CD4-positive, alpha-beta T cell treated with Interleukin-21 for 1 hour (primary cell): ENCODE data around the gene BEST3.
"Not testable (repeated sequence)": the region's sequence is repeated elsewhere in the genome, so short reads cannot be mapped to it uniquely, and the experiment has no call there.

Experiments used
- DNase-seq: peaks from one replicate; pipeline ENCODE4 v3.0.0-alpha.2; 2020

The BEST3 gene

GRCh38 chr12:69687390-69687789, 11.7 kb downstream of the BEST3 start:
- no peak for DNase-seq

GRCh38 chr12:69686731-69687130, 12.4 kb downstream of the BEST3 start:
- DNase-seq = no peak

GRCh38 chr12:69685810-69686209, 13.3 kb downstream of the BEST3 start:
- no peak for DNase-seq

- no peak for DNase-seq
Observed at GRCh38 chr12:69684466-69684865, 14.6 kb downstream of the BEST3 start.

GRCh38 chr12:69682110-69682755, 16.9 kb downstream of the BEST3 start:
- no peak for DNase-seq

GRCh38 chr12:69679119-69679518, 20.0 kb downstream of the BEST3 start:
- DNase-seq = no peak

- no peak for DNase-seq
Observed at GRCh38 chr12:69676257-69677012, 22.7 kb downstream of the BEST3 start.

- no peak for DNase-seq
Observed at GRCh38 chr12:69672195-69672594, 26.9 kb downstream of the BEST3 start.

GRCh38 chr12:69671597-69671996, 27.5 kb downstream of the BEST3 start:
- no peak for DNase-seq

- DNase-seq = no peak
Observed at GRCh38 chr12:69666798-69667197, 32.3 kb downstream of the BEST3 start.

- not testable (repeated sequence) for DNase-seq
Observed at GRCh38 chr12:69664930-69665377, 34.1 kb downstream of the BEST3 start.

- DNase-seq = no peak
Observed at GRCh38 chr12:69663726-69664125, 35.4 kb downstream of the BEST3 start.

- no peak for DNase-seq
Observed at GRCh38 chr12:69662764-69663163, 36.3 kb downstream of the BEST3 start.

GRCh38 chr12:69661386-69661785, 37.7 kb downstream of the BEST3 start:
- DNase-seq = no peak

- DNase-seq = no peak
Observed at GRCh38 chr12:69660164-69660863, 38.8 kb downstream of the BEST3 start.

- no peak for DNase-seq
Observed at GRCh38 chr12:69658203-69658602, 40.9 kb downstream of the BEST3 start.

- DNase-seq = no peak
Observed at GRCh38 chr12:69657376-69658137, 41.5 kb downstream of the BEST3 start.

GRCh38 chr12:69655616-69656340, 43.3 kb downstream of the BEST3 start:
- DNase-seq = no peak

- no peak for DNase-seq
Observed at GRCh38 chr12:69653703-69654102, 45.4 kb downstream of the BEST3 start.

GRCh38 chr12:69651922-69652321, 47.2 kb downstream of the BEST3 start:
- no peak for DNase-seq

- DNase-seq = no peak
Observed at GRCh38 chr12:69649529-69649928, 49.6 kb downstream of the BEST3 start.

GRCh38 chr12:69648476-69648875, 50.6 kb downstream of the BEST3 start:
- no peak for DNase-seq
